K562 (cell line): ENCODE data around the gene PCMTD2. TPM values are rescaled to one million over a fixed set of nuclear protein-coding genes. Genes with fewer than 3 reads are reported as not detected.
A peak's percentile ranks its signal among the peaks of the same experiment; 100 is the strongest.

ENCODE experiments used
- ATAC-seq: fragments of 200-7000 bp; cut with Tn5 transposase; 3 replicates; pipeline ENCODE4 v1.9.1; 2020; ENCODE audit warnings: moderate library complexity
- BruUV-seq: library from RNA; stranded (reverse); fragments of 400-500 nt; replicated peaks from 2 replicates; lab custom pipeline; 2021; lab: Mats Ljungman, UMichigan
- CTCF ChIA-PET: fragments of 300-600 bp; formaldehyde crosslinking; extraction: SDS; loops from one replicate; lab custom pipeline; 2021; ENCODE audit warnings: low intra/inter-chr PET ratio; lab: Yijun Ruan, JAX
- POLR2A ChIA-PET: fragments of 300-600, 350-650 bp; sonication (Branson Sonifier 250); formaldehyde crosslinking; extraction: SDS; loops from one replicate; lab custom pipeline; 2021; ENCODE audit warnings: antibody characterized with exemption, inconsistent platforms; lab: Yijun Ruan, JAX
- DNase-seq, 4 experiments: peaks; one replicate each; pipeline versions ENCODE4 v3.0.0 to v3.0.0-alpha.2; 2011 to 2018; ENCODE audit warnings: low spot score in 3 of 4, mixed read lengths in 3 of 4; ENCODE audit errors: extremely low read depth in 1 of 4
- FAIRE-seq: peaks from 2 replicates; lab custom pipeline; 2011; peaks lifted over from hg19 to GRCh38; lab: Jason Lieb, UNC
- H2AFZ ChIP-seq: 2 replicates; pipeline ENCODE4 v1.6.0; 2011; ENCODE audit warnings: low read depth, low read length, control low read depth, inconsistent platforms
- H3K27ac ChIP-seq: fragments of 200-600 bp; 3 replicates; pipeline ENCODE4 v1.8.0; 2011; ENCODE audit warnings: low read depth, mild to moderate bottlenecking, control low read depth, inconsistent platforms, low read length, moderate library complexity, mixed read lengths; ENCODE audit errors: extremely low read depth
- H3K27me3 ChIP-seq, 2 experiments: fragments of 300-600 bp in 1 of 2; 2 replicates in 1 of 2; 3 replicates in 1 of 2; pipeline versions ENCODE4 v1.6.0 to v1.8.0; 2011; ENCODE audit warnings: inconsistent platforms in 2 of 2, low read length in 2 of 2, mild to moderate bottlenecking in 1 of 2, mixed read lengths in 1 of 2, moderate library complexity in 1 of 2; ENCODE audit not compliant: control insufficient read depth in 2 of 2, insufficient read depth in 2 of 2
- H3K36me3 ChIP-seq: fragments of 300-600 bp; 3 replicates; pipeline ENCODE4 v1.8.0; 2011; ENCODE audit warnings: mild to moderate bottlenecking, low read length, inconsistent platforms; ENCODE audit not compliant: control insufficient read depth, insufficient read depth
- H3K4me1 ChIP-seq, 2 experiments: fragments of 200-600 bp in 1 of 2; replicated peaks in 1 of 2; 2 replicates in 1 of 2; 3 replicates in 1 of 2; pipeline versions ENCODE4 v1.5.1 to v1.8.0; 2011; ENCODE audit warnings: inconsistent platforms in 2 of 2, low read length in 2 of 2, mild to moderate bottlenecking in 1 of 2, mixed read lengths in 1 of 2, moderate library complexity in 1 of 2; ENCODE audit not compliant: control insufficient read depth in 2 of 2, insufficient read depth in 2 of 2
- H3K4me2 ChIP-seq: 2 replicates; pipeline ENCODE4 v1.6.1; 2011; ENCODE audit warnings: low read length, control low read depth, inconsistent platforms, mixed read lengths; ENCODE audit not compliant: insufficient read depth
- H3K4me3 ChIP-seq: fragments of 200-600 bp; sonication (generic), shearing (Covaris generic); 2 replicates; pipeline ENCODE4 v1.5.1; 2016; ENCODE audit warnings: control low read depth, inconsistent platforms
- H3K79me2 ChIP-seq: fragments of 200-600 bp; 3 replicates; pipeline ENCODE4 v1.8.0; 2011; ENCODE audit warnings: low read length, inconsistent platforms; ENCODE audit not compliant: control insufficient read depth, insufficient read depth
- H3K9ac ChIP-seq, 2 experiments: 2 replicates each; pipeline versions ENCODE4 v1.6.0 to v1.6.1; 2011; ENCODE audit warnings: low read depth in 2 of 2, low read length in 2 of 2, control low read depth in 1 of 2, inconsistent platforms in 1 of 2, mild to moderate bottlenecking in 1 of 2, mixed read lengths in 1 of 2; ENCODE audit not compliant: insufficient read depth in 1 of 2
- H3K9me1 ChIP-seq: one replicate; pipeline ENCODE4 v1.6.0; 2011; ENCODE audit warnings: inconsistent platforms, mild to moderate bottlenecking, low read length, moderate library complexity; ENCODE audit not compliant: control insufficient read depth, insufficient read depth
- H3K9me3 ChIP-seq: replicated peaks from 2 replicates; pipeline ENCODE4 v1.5.1; 2011; ENCODE audit warnings: low read depth, low read length, inconsistent platforms; ENCODE audit not compliant: control insufficient read depth, insufficient read depth
- H4K20me1 ChIP-seq: replicated peaks from 2 replicates; pipeline ENCODE4 v1.6.1; 2011; ENCODE audit warnings: low read length, inconsistent platforms, mixed read lengths; ENCODE audit not compliant: control insufficient read depth, insufficient read depth
- CEBPB ChIP-seq: fragments of 450-650 bp; IDR thresholded peaks from 2 replicates; pipeline ENCODE4 v1.6.1; 2016; ENCODE audit warnings: missing genetic modification characterization, missing compliant biosample characterization
- DACH1 ChIP-seq: fragments of 450-650 bp; IDR thresholded peaks from 2 replicates; pipeline ENCODE4 v1.6.1; 2018; ENCODE audit not compliant: partially characterized antibody
- MXI1 ChIP-seq: IDR thresholded peaks from 2 replicates; pipeline ENCODE4 v1.6.1; 2011; ENCODE audit warnings: low read depth, mild to moderate bottlenecking, improper control_type of control experiment, low read length
- NFE2L1 ChIP-seq: fragments of 450-650 bp; IDR thresholded peaks from 2 replicates; pipeline ENCODE4 v1.6.1; 2016; ENCODE audit warnings: missing genetic modification characterization, low read depth, mild to moderate bottlenecking, missing compliant biosample characterization, moderate library complexity, borderline replicate concordance
- POLR2B ChIP-seq: fragments of 450-650 bp; IDR thresholded peaks from 2 replicates; pipeline ENCODE4 v1.6.1; 2018; ENCODE audit warnings: low read depth; ENCODE audit not compliant: partially characterized antibody
- RBM22 ChIP-seq: fragments of 200-400 bp; formaldehyde crosslinking; IDR thresholded peaks from 2 replicates; pipeline ENCODE4 v1.6.1; 2018; ENCODE audit warnings: low read length, low read depth; ENCODE audit not compliant: poor library complexity, severe bottlenecking
- SMARCE1 ChIP-seq: fragments of 450-650 bp; IDR thresholded peaks from 2 replicates; pipeline ENCODE4 v1.7.1; 2016; ENCODE audit warnings: mild to moderate bottlenecking
- ZBTB11 ChIP-seq, 3 experiments: fragments of 200-800 bp in 1 of 3; fragments of 250-450 bp in 1 of 3; fragments of 450-650 bp in 1 of 3; sonication (Bioruptor Pico) in 1 of 3; sonication (Bioruptor generic) in 1 of 3; formaldehyde crosslinking in 1 of 3; IDR thresholded peaks; 2 replicates each; pipeline versions ENCODE4 v1.6.1 to v1.8.0; 2016 to 2022; ENCODE audit warnings: mild to moderate bottlenecking in 2 of 3, missing genetic modification characterization in 2 of 3, missing compliant biosample characterization in 1 of 3, moderate library complexity in 1 of 3
- ZNF354B ChIP-seq: fragments of 250-450 bp; sonication (Bioruptor Pico); IDR thresholded peaks from 2 replicates; pipeline ENCODE4 v1.4.0; 2020
- WGBS: fragments of 100-300 bp; shearing (Covaris generic); methylation state at CpG from one replicate; pipeline ENCODE4 v1.1.6; 2016; ENCODE audit warnings: low coverage, mixed read lengths; ENCODE audit not compliant: insufficient coverage; ENCODE audit errors: missing lambda C conversion rate; 5-methylcytosine and 5-hydroxymethylcytosine counted together
- in situ Hi-C: fragments of 300-500 bp; cut with MboI; formaldehyde crosslinking; loops from 4 replicates; pipeline ENCODE4 v1.15.0; 2018; ENCODE audit warnings: inconsistent platforms, mixed read lengths
- intact Hi-C: fragments of 100-400 bp; cut with micrococcal nuclease; formaldehyde crosslinking; loops from 2 replicates; pipeline ENCODE4 v1.14.2; 2022
- polyA plus RNA-seq, 8 experiments: library from polyadenylated mRNA; depleted of rRNA in 4 of 8; stranded (reverse) in 5 of 8; unstranded in 3 of 8; fragments of >200 nt; fragmentation: Nextera tagmentation in 2 of 8; fragmentation: Illumina TruSeq in 1 of 8; extraction: Ambion mirVana in 2 of 8; extraction: Trizol in 1 of 8; gene quantifications; 2 replicates each; pipeline versions ENCODE4 v1.2.1 to v1.2.3, GENCODE V29; 2011 to 2014; ENCODE audit warnings: inconsistent platforms in 1 of 8, missing spikeins in 1 of 8
- total RNA-seq, 7 experiments: library from RNA; depleted of rRNA in 6 of 7; stranded (reverse); fragments of >200 nt in 6 of 7; fragmentation: Illumina TruSeq in 2 of 7; extraction: Trizol in 2 of 7; gene quantifications; 2 replicates each; pipeline versions ENCODE4 v1.2.1 to v1.2.3, GENCODE V29; 2011 to 2021; ENCODE audit warnings: low replicate concordance in 1 of 7

Gene PCMTD2
- total and polyA plus RNA-seq, 9 of the 15 experiments (the other 6 are each of a cell fraction or from before 2014, with no cell fraction given), result 11.3 to 49.3 (median 28.4) TPM

- Histone ChIP-seq H3K4me1 (peaks cover 3 to 9% of the 10 kb centered on the region in 2 experiments; a peak in 4 of 5 replicates), H3K9ac (no peak overlapping the region), H3K36me3 (no peaks in the 10 kb centered on the region), H3K4me2 (no peak overlapping the region)
- no peak for FAIRE-seq
- no peak for TF ChIP-seq SMARCE1
- peak; percentile 61 for TF ChIP-seq CEBPB (tag)
- TF ChIP-seq NFE2L1 (tag), result no peak
- no peak for TF ChIP-seq POLR2B
- TF ChIP-seq, all 486 proteins: peak for 1
- DNase-seq (no peak), ATAC-seq (no peak)
- Histone ChIP-seq H3K27me3 (peaks cover 28 to 35% of the 10 kb centered on the region in 2 experiments; a peak in 4 of 5 replicates), H2AFZ (no peak overlapping the region), H3K9me1 (no peaks in the 10 kb centered on the region), H3K27ac (no peak overlapping the region), H3K79me2 (no peaks in the 10 kb centered on the region), H4K20me1 (no peaks in the 10 kb centered on the region; the same call in 1 of the 2 replicates), H3K9me3 (no peaks in the 10 kb centered on the region), H3K4me3 (no peak overlapping the region)
- intact Hi-C loops (no loop called here), in situ Hi-C loops (no loop called here)
- 0% methylated on average over 2 of the region's 2 CpGs for WGBS
- ChIA-PET CTCF (no interaction called here), POLR2A (no interaction called here)
- no TSS peak for BruUV-seq
Measured at GRCh38 chr20:64250027-64250426, 5.5 kb upstream of the PCMTD2 start.

- Histone ChIP-seq H3K4me2 (no peak overlapping the region), H3K4me1 (peaks cover 21% of the 10 kb centered on the region in 2 experiments), H3K9me1 (no peaks in the 10 kb centered on the region), H3K36me3 (no peaks in the 10 kb centered on the region), H2AFZ (0 out of 2 replicates have a peak overlapping the region, but pooled peaks have one; percentile 1), H3K9ac (no peak overlapping the region), H3K27ac (no peak overlapping the region), H3K79me2 (peaks cover 23% of the 10 kb centered on the region), H3K27me3 (peaks cover 7 to 11% of the 10 kb centered on the region in 2 experiments; a peak in 4 of 5 replicates), H3K9me3 (no peaks in the 10 kb centered on the region), H3K4me3 (no peak overlapping the region), H4K20me1 (no peaks in the 10 kb centered on the region)
- intact Hi-C loops (no loop called here), in situ Hi-C loops (no loop called here)
- ATAC-seq, result no peak
- WGBS, result 63% methylated on average over 4 of the region's 4 CpGs
- no peak for DNase-seq
- POLR2A ChIA-PET, result interaction anchor here (0.6 kb wide), 1 partner anchor 193 kb away, joined by 3 read pairs; no protein-coding TSS in a partner anchor
- no peak for FAIRE-seq
- CTCF ChIA-PET, result no interaction called here
- no TSS peak for BruUV-seq
- TF ChIP-seq ZNF354B (no peak), DACH1 (no peak), ZBTB11 (CRISPR knock-in tag; IDR thresholded peaks at IDR 0.05) (no peak), RBM22 (no peak), MXI1 (no peak)
Measured at GRCh38 chr20:64253000-64253383, 2.6 kb upstream of the PCMTD2 start.
